K562 (cell line): ENCODE data around the gene POTEF. TPM values are rescaled to one million over a fixed set of nuclear protein-coding genes. Genes with fewer than 3 reads are reported as not detected.

Experiments used
- ATAC-seq: fragments of 200-7000 bp; cut with Tn5 transposase; 3 replicates; pipeline ENCODE4 v1.9.1; 2020; ENCODE audit warnings: moderate library complexity
- BruUV-seq: library from RNA; stranded (reverse); fragments of 400-500 nt; replicated peaks from 2 replicates; lab custom pipeline; 2021; lab: Mats Ljungman, UMichigan
- CTCF ChIA-PET: fragments of 300-600 bp; formaldehyde crosslinking; extraction: SDS; loops from one replicate; lab custom pipeline; 2021; ENCODE audit warnings: low intra/inter-chr PET ratio; lab: Yijun Ruan, JAX
- POLR2A ChIA-PET: fragments of 300-600, 350-650 bp; sonication (Branson Sonifier 250); formaldehyde crosslinking; extraction: SDS; loops from one replicate; lab custom pipeline; 2021; ENCODE audit warnings: antibody characterized with exemption, inconsistent platforms; lab: Yijun Ruan, JAX
- DNase-seq, 4 experiments: peaks; one replicate each; pipeline versions ENCODE4 v3.0.0 to v3.0.0-alpha.2; 2011 to 2018; ENCODE audit warnings: low spot score in 3 of 4, mixed read lengths in 3 of 4; ENCODE audit errors: extremely low read depth in 1 of 4
- FAIRE-seq: peaks from 2 replicates; lab custom pipeline; 2011; peaks lifted over from hg19 to GRCh38; lab: Jason Lieb, UNC
- H2AFZ ChIP-seq: 2 replicates; pipeline ENCODE4 v1.6.0; 2011; ENCODE audit warnings: low read depth, low read length, control low read depth, inconsistent platforms
- H3K27ac ChIP-seq: fragments of 200-600 bp; 3 replicates; pipeline ENCODE4 v1.8.0; 2011; ENCODE audit warnings: low read depth, mild to moderate bottlenecking, control low read depth, inconsistent platforms, low read length, moderate library complexity, mixed read lengths; ENCODE audit errors: extremely low read depth
- H3K27me3 ChIP-seq, 2 experiments: fragments of 300-600 bp in 1 of 2; 2 replicates in 1 of 2; 3 replicates in 1 of 2; pipeline versions ENCODE4 v1.6.0 to v1.8.0; 2011; ENCODE audit warnings: inconsistent platforms in 2 of 2, low read length in 2 of 2, mild to moderate bottlenecking in 1 of 2, mixed read lengths in 1 of 2, moderate library complexity in 1 of 2; ENCODE audit not compliant: control insufficient read depth in 2 of 2, insufficient read depth in 2 of 2
- H3K36me3 ChIP-seq: fragments of 300-600 bp; 3 replicates; pipeline ENCODE4 v1.8.0; 2011; ENCODE audit warnings: mild to moderate bottlenecking, low read length, inconsistent platforms; ENCODE audit not compliant: control insufficient read depth, insufficient read depth
- H3K4me1 ChIP-seq, 2 experiments: fragments of 200-600 bp in 1 of 2; replicated peaks in 1 of 2; 2 replicates in 1 of 2; 3 replicates in 1 of 2; pipeline versions ENCODE4 v1.5.1 to v1.8.0; 2011; ENCODE audit warnings: inconsistent platforms in 2 of 2, low read length in 2 of 2, mild to moderate bottlenecking in 1 of 2, mixed read lengths in 1 of 2, moderate library complexity in 1 of 2; ENCODE audit not compliant: control insufficient read depth in 2 of 2, insufficient read depth in 2 of 2
- H3K4me2 ChIP-seq: 2 replicates; pipeline ENCODE4 v1.6.1; 2011; ENCODE audit warnings: low read length, control low read depth, inconsistent platforms, mixed read lengths; ENCODE audit not compliant: insufficient read depth
- H3K4me3 ChIP-seq: fragments of 200-600 bp; sonication (generic), shearing (Covaris generic); 2 replicates; pipeline ENCODE4 v1.5.1; 2016; ENCODE audit warnings: control low read depth, inconsistent platforms
- H3K79me2 ChIP-seq: fragments of 200-600 bp; 3 replicates; pipeline ENCODE4 v1.8.0; 2011; ENCODE audit warnings: low read length, inconsistent platforms; ENCODE audit not compliant: control insufficient read depth, insufficient read depth
- H3K9ac ChIP-seq, 2 experiments: 2 replicates each; pipeline versions ENCODE4 v1.6.0 to v1.6.1; 2011; ENCODE audit warnings: low read depth in 2 of 2, low read length in 2 of 2, control low read depth in 1 of 2, inconsistent platforms in 1 of 2, mild to moderate bottlenecking in 1 of 2, mixed read lengths in 1 of 2; ENCODE audit not compliant: insufficient read depth in 1 of 2
- H3K9me1 ChIP-seq: one replicate; pipeline ENCODE4 v1.6.0; 2011; ENCODE audit warnings: inconsistent platforms, mild to moderate bottlenecking, low read length, moderate library complexity; ENCODE audit not compliant: control insufficient read depth, insufficient read depth
- H3K9me3 ChIP-seq: replicated peaks from 2 replicates; pipeline ENCODE4 v1.5.1; 2011; ENCODE audit warnings: low read depth, low read length, inconsistent platforms; ENCODE audit not compliant: control insufficient read depth, insufficient read depth
- H4K20me1 ChIP-seq: replicated peaks from 2 replicates; pipeline ENCODE4 v1.6.1; 2011; ENCODE audit warnings: low read length, inconsistent platforms, mixed read lengths; ENCODE audit not compliant: control insufficient read depth, insufficient read depth
- CHD2 ChIP-seq: IDR thresholded peaks from 2 replicates; pipeline ENCODE4 v1.6.1; 2011; ENCODE audit warnings: low read depth, low read length
- ESRRB ChIP-seq: fragments of 250-450 bp; sonication (Bioruptor Pico); IDR thresholded peaks from 2 replicates; pipeline ENCODE4 v1.5.0; 2020; ENCODE audit warnings: mild to moderate bottlenecking, moderate library complexity, borderline replicate concordance
- IFI16 ChIP-seq: fragments of 250-450 bp; sonication (Bioruptor Pico); IDR thresholded peaks from 2 replicates; pipeline ENCODE4 v2.1.2; 2022; ENCODE audit warnings: mild to moderate bottlenecking, inconsistent platforms
- NONO ChIP-seq, 2 experiments: fragments of 200-400 bp in 1 of 2; fragments of 450-650 bp in 1 of 2; formaldehyde crosslinking in 1 of 2; IDR thresholded peaks; 2 replicates each; pipeline ENCODE4 v1.6.1; 2017; ENCODE audit warnings: low read depth in 2 of 2, mild to moderate bottlenecking in 2 of 2, moderate library complexity in 2 of 2, low read length in 1 of 2
- NR2F6 ChIP-seq: fragments of 450-650 bp; formaldehyde crosslinking; IDR thresholded peaks from 2 replicates; pipeline ENCODE4 v1.4.0; 2020; ENCODE audit warnings: mild to moderate bottlenecking
- PHB ChIP-seq: fragments of 250-450 bp; sonication (Bioruptor Pico); IDR thresholded peaks from 2 replicates; pipeline ENCODE4 v1.5.0; 2021
- POLR2G ChIP-seq: fragments of 200-400 bp; formaldehyde crosslinking; IDR thresholded peaks from 2 replicates; pipeline ENCODE4 v1.6.1; 2017; ENCODE audit warnings: low read depth, mild to moderate bottlenecking, antibody characterized with exemption, low read length, moderate library complexity
- RBM22 ChIP-seq: fragments of 200-400 bp; formaldehyde crosslinking; IDR thresholded peaks from 2 replicates; pipeline ENCODE4 v1.6.1; 2018; ENCODE audit warnings: low read length, low read depth; ENCODE audit not compliant: poor library complexity, severe bottlenecking
- SIRT6 ChIP-seq: IDR thresholded peaks from one replicate; pipeline ENCODE4 v1.6.1; 2012; ENCODE audit warnings: low read depth, mild to moderate bottlenecking, control low read depth, inconsistent platforms, low read length, moderate library complexity
- SRSF9 ChIP-seq: fragments of 200-400 bp; formaldehyde crosslinking; IDR thresholded peaks from 2 replicates; pipeline ENCODE4 v1.6.1; 2017; ENCODE audit warnings: low read depth, low read length, borderline replicate concordance
- SUPT5H ChIP-seq: fragments of 450-650 bp; IDR thresholded peaks from 2 replicates; pipeline ENCODE4 v1.6.1; 2016
- TBL1XR1 ChIP-seq, 2 experiments: IDR thresholded peaks; 2 replicates each; pipeline ENCODE4 v1.6.1; 2012; ENCODE audit warnings: improper control_type of control experiment in 2 of 2, low read length in 2 of 2, mild to moderate bottlenecking in 1 of 2
- TRIM28 ChIP-seq: fragments of 450-650 bp; IDR thresholded peaks from 2 replicates; pipeline ENCODE4 v1.6.1; 2017
- ZNF584 ChIP-seq: fragments of 200-800 bp; sonication (Bioruptor generic); IDR thresholded peaks from 2 replicates; pipeline ENCODE4 v1.6.1; 2016; ENCODE audit warnings: low read depth, mild to moderate bottlenecking, missing genetic modification characterization, missing compliant biosample characterization
- ZNF707 ChIP-seq: fragments of 250-450 bp; sonication (Bioruptor Pico); conservative IDR thresholded peaks from 2 replicates; pipeline ENCODE4 v1.8.0; 2022; ENCODE audit warnings: inconsistent platforms, mild to moderate bottlenecking, moderate library complexity
- WGBS: fragments of 100-300 bp; shearing (Covaris generic); methylation state at CpG from one replicate; pipeline ENCODE4 v1.1.6; 2016; ENCODE audit warnings: low coverage, mixed read lengths; ENCODE audit not compliant: insufficient coverage; ENCODE audit errors: missing lambda C conversion rate; 5-methylcytosine and 5-hydroxymethylcytosine counted together
- in situ Hi-C: fragments of 300-500 bp; cut with MboI; formaldehyde crosslinking; loops from 4 replicates; pipeline ENCODE4 v1.15.0; 2018; ENCODE audit warnings: inconsistent platforms, mixed read lengths
- intact Hi-C: fragments of 100-400 bp; cut with micrococcal nuclease; formaldehyde crosslinking; loops from 2 replicates; pipeline ENCODE4 v1.14.2; 2022
- polyA plus RNA-seq, 8 experiments: library from polyadenylated mRNA; depleted of rRNA in 4 of 8; stranded (reverse) in 5 of 8; unstranded in 3 of 8; fragments of >200 nt; fragmentation: Nextera tagmentation in 2 of 8; fragmentation: Illumina TruSeq in 1 of 8; extraction: Ambion mirVana in 2 of 8; extraction: Trizol in 1 of 8; gene quantifications; 2 replicates each; pipeline versions ENCODE4 v1.2.1 to v1.2.3, GENCODE V29; 2011 to 2014; ENCODE audit warnings: inconsistent platforms in 1 of 8, missing spikeins in 1 of 8
- total RNA-seq, 7 experiments: library from RNA; depleted of rRNA in 6 of 7; stranded (reverse); fragments of >200 nt in 6 of 7; fragmentation: Illumina TruSeq in 2 of 7; extraction: Trizol in 2 of 7; gene quantifications; 2 replicates each; pipeline versions ENCODE4 v1.2.1 to v1.2.3, GENCODE V29; 2011 to 2021; ENCODE audit warnings: low replicate concordance in 1 of 7
- TF ChIP-seq, protein P1 (sequence below): IDR thresholded peaks from 2 replicates; pipeline ENCODE4 v1.6.1; 2012; ENCODE audit warnings: low read depth, low read length, improper control_type of control experiment, borderline replicate concordance
- TF ChIP-seq, protein P2 (sequence below): fragments of 450-650 bp; IDR thresholded peaks from 2 replicates; pipeline ENCODE4 v1.7.1; 2018; ENCODE audit warnings: mild to moderate bottlenecking, low read depth; ENCODE audit not compliant: partially characterized antibody

POTEF gene
- total and polyA plus RNA-seq, 9 of the 15 experiments (the other 6 are each of a cell fraction or from before 2014, with no cell fraction given), result 0.04 to 2.2 (median 0.27) TPM; not detected in 1

DNA sequence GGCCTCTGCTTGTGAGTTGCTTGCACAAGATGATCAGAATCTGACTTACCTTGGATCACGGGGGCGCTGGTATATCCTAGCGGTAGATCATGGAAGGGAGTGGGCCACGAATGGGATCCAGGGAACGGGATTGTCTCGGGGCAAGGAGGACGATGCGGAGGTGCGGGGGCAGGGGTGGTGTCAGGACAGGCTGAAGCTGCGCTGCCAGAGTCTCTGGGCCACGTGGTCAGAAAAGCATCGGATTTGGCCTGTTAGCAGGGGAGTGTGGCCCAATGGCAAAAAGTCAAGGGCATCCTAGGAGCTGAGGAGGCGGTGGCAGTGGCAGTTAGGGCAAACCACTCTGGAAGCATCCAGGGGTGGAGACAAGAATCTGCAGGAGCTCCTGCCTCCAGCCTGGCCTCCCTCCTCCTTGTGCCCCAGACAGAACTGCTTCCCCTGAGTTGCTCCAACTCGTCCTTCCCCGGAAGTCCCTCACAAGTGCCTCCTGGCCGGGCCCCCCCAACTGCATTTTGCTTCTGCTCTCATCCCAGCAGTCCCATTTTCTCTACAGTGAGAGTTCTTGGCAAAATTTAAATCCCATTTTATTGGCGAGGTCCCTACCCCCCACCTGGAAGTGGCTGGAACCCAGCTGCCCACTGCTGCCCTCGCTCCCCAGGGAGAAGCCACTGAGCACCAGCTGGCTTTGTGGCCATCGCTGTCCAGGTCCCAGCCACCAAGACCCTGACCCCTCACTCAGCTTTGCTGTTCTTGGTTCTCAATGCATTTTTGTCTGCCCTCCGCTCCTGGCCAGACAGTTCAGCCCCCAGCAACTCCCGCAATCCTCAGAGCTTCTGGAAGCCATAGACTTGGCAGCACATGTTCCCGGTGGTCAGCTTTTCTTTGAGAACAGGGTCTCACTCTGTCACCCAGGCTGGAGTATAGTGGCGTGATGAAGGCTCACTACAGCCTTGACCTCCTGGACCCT lies 21.4 kb upstream of the POTEF start:
- DNase-seq (no peak), ATAC-seq (peak; percentile 12), FAIRE-seq (no peak)
- Histone ChIP-seq H3K36me3 (peaks cover 27% of the 10 kb centered on the region; the same call in 1 of the 3 replicates), H3K27me3 (no peaks in the 10 kb centered on the region), H3K4me2 (no peak overlapping the region), H3K27ac (no peak overlapping the region), H3K4me1 (no peaks in the 10 kb centered on the region), H3K9ac (peak overlapping the region in 1 of 2 experiments; percentile 45; a peak in 1 of 4 replicates), H3K9me1 (no peaks in the 10 kb centered on the region), H3K9me3 (no peaks in the 10 kb centered on the region), H3K79me2 (no peaks in the 10 kb centered on the region), H2AFZ (no peak overlapping the region), H4K20me1 (no peaks in the 10 kb centered on the region), H3K4me3 (no peak overlapping the region)
- WGBS, result 89% methylated on average over 20 of the region's 23 CpGs
- no TSS peak for BruUV-seq
- ChIA-PET POLR2A (no interaction called here), CTCF (no interaction called here)
- intact Hi-C loops (no loop called here), in situ Hi-C loops (no loop called here)
- TF ChIP-seq TRIM28 (no peak), ZNF584 (CRISPR knock-in tag) (no peak), ZNF707 (no peak), IFI16 (CRISPR knock-in tag) (no peak), CHD2 (no peak), NR2F6 (CRISPR knock-in tag) (no peak), SIRT6 (no peak), SUPT5H (0 out of 2 replicates have a peak, but pooled peaks have one; percentile 35), PHB (CRISPR knock-in tag) (no peak), POLR2G (peak; percentile 59), NONO (IDR thresholded peaks at IDR 0.05; ENCODE audit: low read depth in 2 of 2, low read length in 1 of 2) (no peak), SRSF9 (no peak), ESRRB (no peak), RBM22 (peak; percentile 43), TBL1XR1 (IDR thresholded peaks at IDR 0.05; ENCODE audit: low read length in 2 of 2) (no peak)
- TF ChIP-seq, protein P1, sequence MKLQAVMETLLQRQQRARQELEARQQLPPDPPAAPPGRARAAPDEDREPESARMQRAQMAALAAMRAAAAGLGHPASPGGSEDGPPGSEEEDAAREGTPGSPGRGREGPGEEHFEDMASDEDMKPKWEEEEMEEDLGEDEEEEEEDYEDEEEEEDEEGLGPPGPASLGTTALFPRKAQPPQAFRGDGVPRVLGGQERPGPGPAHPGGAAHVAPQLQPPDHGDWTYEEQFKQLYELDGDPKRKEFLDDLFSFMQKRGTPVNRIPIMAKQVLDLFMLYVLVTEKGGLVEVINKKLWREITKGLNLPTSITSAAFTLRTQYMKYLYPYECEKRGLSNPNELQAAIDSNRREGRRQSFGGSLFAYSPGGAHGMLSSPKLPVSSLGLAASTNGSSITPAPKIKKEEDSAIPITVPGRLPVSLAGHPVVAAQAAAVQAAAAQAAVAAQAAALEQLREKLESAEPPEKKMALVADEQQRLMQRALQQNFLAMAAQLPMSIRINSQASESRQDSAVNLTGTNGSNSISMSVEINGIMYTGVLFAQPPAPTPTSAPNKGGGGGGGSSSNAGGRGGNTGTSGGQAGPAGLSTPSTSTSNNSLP, result no peak
- TF ChIP-seq, protein P2, sequence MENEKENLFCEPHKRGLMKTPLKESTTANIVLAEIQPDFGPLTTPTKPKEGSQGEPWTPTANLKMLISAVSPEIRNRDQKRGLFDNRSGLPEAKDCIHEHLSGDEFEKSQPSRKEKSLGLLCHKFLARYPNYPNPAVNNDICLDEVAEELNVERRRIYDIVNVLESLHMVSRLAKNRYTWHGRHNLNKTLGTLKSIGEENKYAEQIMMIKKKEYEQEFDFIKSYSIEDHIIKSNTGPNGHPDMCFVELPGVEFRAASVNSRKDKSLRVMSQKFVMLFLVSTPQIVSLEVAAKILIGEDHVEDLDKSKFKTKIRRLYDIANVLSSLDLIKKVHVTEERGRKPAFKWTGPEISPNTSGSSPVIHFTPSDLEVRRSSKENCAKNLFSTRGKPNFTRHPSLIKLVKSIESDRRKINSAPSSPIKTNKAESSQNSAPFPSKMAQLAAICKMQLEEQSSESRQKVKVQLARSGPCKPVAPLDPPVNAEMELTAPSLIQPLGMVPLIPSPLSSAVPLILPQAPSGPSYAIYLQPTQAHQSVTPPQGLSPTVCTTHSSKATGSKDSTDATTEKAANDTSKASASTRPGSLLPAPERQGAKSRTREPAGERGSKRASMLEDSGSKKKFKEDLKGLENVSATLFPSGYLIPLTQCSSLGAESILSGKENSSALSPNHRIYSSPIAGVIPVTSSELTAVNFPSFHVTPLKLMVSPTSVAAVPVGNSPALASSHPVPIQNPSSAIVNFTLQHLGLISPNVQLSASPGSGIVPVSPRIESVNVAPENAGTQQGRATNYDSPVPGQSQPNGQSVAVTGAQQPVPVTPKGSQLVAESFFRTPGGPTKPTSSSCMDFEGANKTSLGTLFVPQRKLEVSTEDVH, result no peak
